GM23338 (cell line): ENCODE results near the gene DENND5B. TPM values are rescaled to one million over a fixed set of nuclear protein-coding genes. Genes with fewer than 3 reads are reported as not detected.

ENCODE experiments used
- ATAC-seq: fragments of 200-7000 bp; cut with Tn5 transposase; 3 replicates; pipeline ENCODE4 v1.9.1; 2020
- DNase-seq: peaks from one replicate; pipeline ENCODE4 v3.0.0-alpha.2; 2015; ENCODE audit warnings: low spot score
- H2AFZ ChIP-seq: fragments of 200-600 bp; sonication (generic); 2 replicates; pipeline ENCODE4 v1.8.0; 2016; ENCODE audit warnings: antibody characterized with exemption, mild to moderate bottlenecking, moderate library complexity
- H3F3A ChIP-seq: fragments of 200-600 bp; sonication (generic); replicated peaks from 2 replicates; pipeline ENCODE4 v1.8.0; 2017; ENCODE audit warnings: antibody characterized with exemption, mixed run types, low read depth
- H3K27ac ChIP-seq: fragments of 200-600 bp; sonication (generic); 2 replicates; pipeline ENCODE4 v1.6.1; 2016; ENCODE audit warnings: low read depth
- H3K27me3 ChIP-seq: fragments of 200-600 bp; sonication (generic); 2 replicates; pipeline ENCODE4 v1.8.0; 2016; ENCODE audit warnings: mild to moderate bottlenecking, mixed run types, moderate library complexity; ENCODE audit not compliant: insufficient read depth
- H3K36me3 ChIP-seq: fragments of 200-600 bp; sonication (generic); 2 replicates; pipeline ENCODE4 v1.8.0; 2016; ENCODE audit warnings: mild to moderate bottlenecking; ENCODE audit not compliant: insufficient read depth
- H3K4me1 ChIP-seq: fragments of 200-600 bp; sonication (generic); 2 replicates; pipeline ENCODE4 v1.8.0; 2016; ENCODE audit warnings: mild to moderate bottlenecking, moderate library complexity; ENCODE audit not compliant: insufficient read depth
- H3K4me2 ChIP-seq: fragments of 200-600 bp; sonication (generic); 2 replicates; pipeline ENCODE4 v1.7.1; 2017; ENCODE audit warnings: mixed run types
- H3K4me3 ChIP-seq: fragments of 200-600 bp; sonication (generic); 2 replicates; pipeline ENCODE4 v1.6.1; 2016; ENCODE audit warnings: mixed run types
- H3K79me2 ChIP-seq: fragments of 200-600 bp; sonication (generic); replicated peaks from 2 replicates; pipeline ENCODE4 v1.8.0; 2017; ENCODE audit warnings: mild to moderate bottlenecking; ENCODE audit not compliant: insufficient read depth
- H3K9me2 ChIP-seq: fragments of 200-600 bp; sonication (generic); 2 replicates; pipeline ENCODE4 v1.8.0; 2017; ENCODE audit not compliant: insufficient read depth
- H4K20me1 ChIP-seq: fragments of 200-600 bp; sonication (generic); replicated peaks from 2 replicates; pipeline ENCODE4 v1.8.0; 2017; ENCODE audit warnings: mild to moderate bottlenecking; ENCODE audit not compliant: insufficient read depth
- H3K27ac Mint-ChIP-seq: 2 replicates; pipeline ENCODE4 v1.8.0; 2020; ENCODE audit warnings: inconsistent platforms, mild to moderate bottlenecking, moderate library complexity, mixed read lengths
- H3K27me3 Mint-ChIP-seq: 3 replicates; pipeline ENCODE4 v1.8.0; 2022; ENCODE audit warnings: low read depth, mild to moderate bottlenecking, moderate library complexity, mixed read lengths, inconsistent platforms; ENCODE audit not compliant: insufficient read depth, poor library complexity
- H3K36me3 Mint-ChIP-seq: 3 replicates; pipeline ENCODE4 v1.8.0; 2021; ENCODE audit warnings: low read depth, mild to moderate bottlenecking, inconsistent platforms, moderate library complexity, mixed read lengths
- H3K4me1 Mint-ChIP-seq: 3 replicates; pipeline ENCODE4 v1.8.0; 2020; ENCODE audit warnings: mild to moderate bottlenecking, inconsistent platforms, mixed read lengths
- H3K4me3 Mint-ChIP-seq: 3 replicates; pipeline ENCODE4 v1.8.0; 2021; ENCODE audit warnings: moderate library complexity, mild to moderate bottlenecking, inconsistent platforms, mixed read lengths
- H3K9me3 Mint-ChIP-seq: 3 replicates; pipeline ENCODE4 v1.8.0; 2020; ENCODE audit warnings: moderate library complexity, mild to moderate bottlenecking, inconsistent platforms, mixed read lengths
- CREB1 ChIP-seq: fragments of 250-450 bp; sonication (Bioruptor Pico); IDR thresholded peaks from 2 replicates; pipeline ENCODE4 v1.5.0; 2020; ENCODE audit warnings: low read depth, mild to moderate bottlenecking, moderate library complexity
- EZH2 ChIP-seq: fragments of 200-600 bp; sonication (generic); IDR thresholded peaks from one replicate; pipeline ENCODE4 v1.8.0; 2017; ENCODE audit warnings: antibody characterized with exemption, mild to moderate bottlenecking, low read depth; ENCODE audit not compliant: unreplicated experiment
- EZH2phosphoT487 ChIP-seq: fragments of 200-600 bp; sonication (generic); IDR thresholded peaks from one replicate; pipeline ENCODE4 v1.8.1; 2018; ENCODE audit warnings: antibody characterized with exemption; ENCODE audit not compliant: unreplicated experiment
- JUNB ChIP-seq: IDR thresholded peaks from one replicate; pipeline ENCODE4 v1.6.1; 2016; ENCODE audit warnings: antibody characterized with exemption; ENCODE audit not compliant: unreplicated experiment
- NANOG ChIP-seq: IDR thresholded peaks from 2 replicates; pipeline ENCODE4 v1.6.1; 2016; ENCODE audit warnings: antibody characterized with exemption, borderline replicate concordance
- POLR2AphosphoS5 ChIP-seq: IDR thresholded peaks from 2 replicates; pipeline ENCODE4 v1.6.1; 2016; ENCODE audit warnings: antibody characterized with exemption, low read depth
- STAT1 ChIP-seq: IDR thresholded peaks from one replicate; pipeline ENCODE4 v1.6.1; 2016; ENCODE audit warnings: antibody characterized with exemption; ENCODE audit not compliant: unreplicated experiment
- ZNF114 ChIP-seq: fragments of 250-450 bp; sonication (Bioruptor Pico); IDR thresholded peaks from 2 replicates; pipeline ENCODE4 v1.5.0; 2020; ENCODE audit warnings: mild to moderate bottlenecking, moderate library complexity
- ZNF331 ChIP-seq: fragments of 250-450 bp; sonication (Bioruptor Pico); IDR thresholded peaks from 2 replicates; pipeline ENCODE4 v1.5.0; 2020; ENCODE audit warnings: low read depth, mild to moderate bottlenecking, moderate library complexity
- polyA plus RNA-seq: library from polyadenylated mRNA; unstranded; fragments of >200 nt; fragmentation: Nextera tagmentation; extraction: Ambion mirVana; gene quantifications from 2 replicates; pipeline ENCODE4 v1.2.1, GENCODE V29; 2016
- total RNA-seq: library from RNA; depleted of rRNA; stranded (reverse); fragments of >200 nt; shearing (Covaris generic); gene quantifications from 2 replicates; pipeline ENCODE4 v1.2.3, GENCODE V29; 2014
- TF ChIP-seq, protein P1 (sequence below), 2 experiments: fragments of 200-600 bp in 1 of 2; sonication (generic) in 1 of 2; conservative IDR thresholded peaks; 2 replicates each; pipeline versions ENCODE4 v1.5.1 to v1.6.1; 2016 to 2017; ENCODE audit warnings: antibody characterized with exemption in 2 of 2, low read depth in 2 of 2, mild to moderate bottlenecking in 2 of 2, moderate library complexity in 1 of 2
- TF ChIP-seq, protein P2 (sequence below): fragments of 250-450 bp; sonication (Bioruptor Pico); IDR thresholded peaks from 2 replicates; pipeline ENCODE4 v1.5.0; 2020; ENCODE audit warnings: mild to moderate bottlenecking, moderate library complexity
- TF ChIP-seq, protein P3 (sequence below): IDR thresholded peaks from one replicate; pipeline ENCODE4 v1.6.1; 2018; ENCODE audit warnings: antibody characterized with exemption; ENCODE audit not compliant: unreplicated experiment

The DENND5B gene
- total and polyA plus RNA-seq, 2 experiments from 2014 or later, result 6.5 to 17.2 TPM

DNA sequence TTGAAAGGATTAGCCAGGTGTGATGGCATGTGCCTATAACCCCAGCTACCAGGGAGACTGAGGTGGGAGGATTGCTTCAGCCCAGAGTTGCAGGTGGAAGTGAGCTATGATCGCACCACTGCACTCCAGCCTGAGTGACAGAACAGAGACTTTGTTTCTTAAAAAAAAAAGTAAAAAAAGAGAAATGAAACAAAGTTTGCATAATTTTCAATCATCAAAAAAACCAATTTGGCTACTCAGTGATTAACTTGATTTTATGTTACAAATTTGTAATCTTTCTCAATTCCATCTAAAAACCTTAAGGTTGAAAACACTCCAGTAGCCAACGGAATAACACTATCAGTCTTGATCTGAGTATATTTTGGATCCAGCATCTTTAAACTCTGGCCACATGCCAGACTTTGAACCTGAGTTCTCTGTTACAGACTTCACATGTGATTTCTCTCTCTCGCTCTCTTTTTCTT lies 12.6 kb upstream of the DENND5B start (continued):
- TF ChIP-seq, protein P1, sequence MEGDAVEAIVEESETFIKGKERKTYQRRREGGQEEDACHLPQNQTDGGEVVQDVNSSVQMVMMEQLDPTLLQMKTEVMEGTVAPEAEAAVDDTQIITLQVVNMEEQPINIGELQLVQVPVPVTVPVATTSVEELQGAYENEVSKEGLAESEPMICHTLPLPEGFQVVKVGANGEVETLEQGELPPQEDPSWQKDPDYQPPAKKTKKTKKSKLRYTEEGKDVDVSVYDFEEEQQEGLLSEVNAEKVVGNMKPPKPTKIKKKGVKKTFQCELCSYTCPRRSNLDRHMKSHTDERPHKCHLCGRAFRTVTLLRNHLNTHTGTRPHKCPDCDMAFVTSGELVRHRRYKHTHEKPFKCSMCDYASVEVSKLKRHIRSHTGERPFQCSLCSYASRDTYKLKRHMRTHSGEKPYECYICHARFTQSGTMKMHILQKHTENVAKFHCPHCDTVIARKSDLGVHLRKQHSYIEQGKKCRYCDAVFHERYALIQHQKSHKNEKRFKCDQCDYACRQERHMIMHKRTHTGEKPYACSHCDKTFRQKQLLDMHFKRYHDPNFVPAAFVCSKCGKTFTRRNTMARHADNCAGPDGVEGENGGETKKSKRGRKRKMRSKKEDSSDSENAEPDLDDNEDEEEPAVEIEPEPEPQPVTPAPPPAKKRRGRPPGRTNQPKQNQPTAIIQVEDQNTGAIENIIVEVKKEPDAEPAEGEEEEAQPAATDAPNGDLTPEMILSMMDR (conservative IDR thresholded peaks at IDR 0.05; ENCODE audit: low read depth in 2 of 2), result no peak

DNA sequence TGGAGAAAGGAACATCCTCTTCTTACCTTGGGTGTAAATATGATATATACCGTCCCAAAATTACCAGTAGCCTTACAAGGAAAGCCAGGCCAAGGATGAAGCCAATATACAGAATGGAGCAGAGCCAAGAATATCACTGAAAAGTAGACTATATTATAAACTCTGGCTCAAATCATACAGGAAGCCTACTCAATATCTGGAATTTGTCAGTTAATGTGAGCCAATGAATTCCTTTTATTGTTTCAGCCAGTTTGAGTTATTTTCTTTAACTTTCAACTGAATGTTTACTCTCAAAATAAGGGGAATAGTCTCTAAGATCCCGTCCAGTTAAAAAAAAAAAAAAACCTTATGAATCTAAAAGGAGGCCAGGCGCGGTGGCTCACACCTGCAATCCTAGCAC lies 9.8 kb upstream of the DENND5B start:
- no peaks in the 10 kb centered on the region for H3K9me2 ChIP-seq
- H3K9me3 Mint-ChIP-seq, result no peaks in the 10 kb centered on the region
- no peaks in the 10 kb centered on the region for H3K36me3 Mint-ChIP-seq
- H3K4me1 ChIP-seq, result no peaks in the 10 kb centered on the region
- H3K4me3 Mint-ChIP-seq, result no peak overlapping the region
- no peaks in the 10 kb centered on the region; the same call in 2 of the 3 replicates for H3K4me1 Mint-ChIP-seq
- H3K27me3 Mint-ChIP-seq, result peaks cover 3% of the 10 kb centered on the region
- no peaks in the 10 kb centered on the region for H3F3A ChIP-seq
- no peak overlapping the region for H3K27ac Mint-ChIP-seq
- no peaks in the 10 kb centered on the region for H3K36me3 ChIP-seq
- no peaks in the 10 kb centered on the region for H3K79me2 ChIP-seq
- DNase-seq, result no peak
- no peak overlapping the region for H3K4me3 ChIP-seq
- H4K20me1 ChIP-seq, result no peaks in the 10 kb centered on the region
- no peak overlapping the region for H3K27ac ChIP-seq
- H2AFZ ChIP-seq, result no peak overlapping the region
- H3K4me2 ChIP-seq, result no peak overlapping the region
- H3K27me3 ChIP-seq, result no peaks in the 10 kb centered on the region
- no peak for ATAC-seq
- TF ChIP-seq STAT1, result no peak
- TF ChIP-seq, protein P1 (conservative IDR thresholded peaks at IDR 0.05; ENCODE audit: low read depth in 2 of 2), result no peak
- TF ChIP-seq EZH2, result no peak
- TF ChIP-seq, protein P2, sequence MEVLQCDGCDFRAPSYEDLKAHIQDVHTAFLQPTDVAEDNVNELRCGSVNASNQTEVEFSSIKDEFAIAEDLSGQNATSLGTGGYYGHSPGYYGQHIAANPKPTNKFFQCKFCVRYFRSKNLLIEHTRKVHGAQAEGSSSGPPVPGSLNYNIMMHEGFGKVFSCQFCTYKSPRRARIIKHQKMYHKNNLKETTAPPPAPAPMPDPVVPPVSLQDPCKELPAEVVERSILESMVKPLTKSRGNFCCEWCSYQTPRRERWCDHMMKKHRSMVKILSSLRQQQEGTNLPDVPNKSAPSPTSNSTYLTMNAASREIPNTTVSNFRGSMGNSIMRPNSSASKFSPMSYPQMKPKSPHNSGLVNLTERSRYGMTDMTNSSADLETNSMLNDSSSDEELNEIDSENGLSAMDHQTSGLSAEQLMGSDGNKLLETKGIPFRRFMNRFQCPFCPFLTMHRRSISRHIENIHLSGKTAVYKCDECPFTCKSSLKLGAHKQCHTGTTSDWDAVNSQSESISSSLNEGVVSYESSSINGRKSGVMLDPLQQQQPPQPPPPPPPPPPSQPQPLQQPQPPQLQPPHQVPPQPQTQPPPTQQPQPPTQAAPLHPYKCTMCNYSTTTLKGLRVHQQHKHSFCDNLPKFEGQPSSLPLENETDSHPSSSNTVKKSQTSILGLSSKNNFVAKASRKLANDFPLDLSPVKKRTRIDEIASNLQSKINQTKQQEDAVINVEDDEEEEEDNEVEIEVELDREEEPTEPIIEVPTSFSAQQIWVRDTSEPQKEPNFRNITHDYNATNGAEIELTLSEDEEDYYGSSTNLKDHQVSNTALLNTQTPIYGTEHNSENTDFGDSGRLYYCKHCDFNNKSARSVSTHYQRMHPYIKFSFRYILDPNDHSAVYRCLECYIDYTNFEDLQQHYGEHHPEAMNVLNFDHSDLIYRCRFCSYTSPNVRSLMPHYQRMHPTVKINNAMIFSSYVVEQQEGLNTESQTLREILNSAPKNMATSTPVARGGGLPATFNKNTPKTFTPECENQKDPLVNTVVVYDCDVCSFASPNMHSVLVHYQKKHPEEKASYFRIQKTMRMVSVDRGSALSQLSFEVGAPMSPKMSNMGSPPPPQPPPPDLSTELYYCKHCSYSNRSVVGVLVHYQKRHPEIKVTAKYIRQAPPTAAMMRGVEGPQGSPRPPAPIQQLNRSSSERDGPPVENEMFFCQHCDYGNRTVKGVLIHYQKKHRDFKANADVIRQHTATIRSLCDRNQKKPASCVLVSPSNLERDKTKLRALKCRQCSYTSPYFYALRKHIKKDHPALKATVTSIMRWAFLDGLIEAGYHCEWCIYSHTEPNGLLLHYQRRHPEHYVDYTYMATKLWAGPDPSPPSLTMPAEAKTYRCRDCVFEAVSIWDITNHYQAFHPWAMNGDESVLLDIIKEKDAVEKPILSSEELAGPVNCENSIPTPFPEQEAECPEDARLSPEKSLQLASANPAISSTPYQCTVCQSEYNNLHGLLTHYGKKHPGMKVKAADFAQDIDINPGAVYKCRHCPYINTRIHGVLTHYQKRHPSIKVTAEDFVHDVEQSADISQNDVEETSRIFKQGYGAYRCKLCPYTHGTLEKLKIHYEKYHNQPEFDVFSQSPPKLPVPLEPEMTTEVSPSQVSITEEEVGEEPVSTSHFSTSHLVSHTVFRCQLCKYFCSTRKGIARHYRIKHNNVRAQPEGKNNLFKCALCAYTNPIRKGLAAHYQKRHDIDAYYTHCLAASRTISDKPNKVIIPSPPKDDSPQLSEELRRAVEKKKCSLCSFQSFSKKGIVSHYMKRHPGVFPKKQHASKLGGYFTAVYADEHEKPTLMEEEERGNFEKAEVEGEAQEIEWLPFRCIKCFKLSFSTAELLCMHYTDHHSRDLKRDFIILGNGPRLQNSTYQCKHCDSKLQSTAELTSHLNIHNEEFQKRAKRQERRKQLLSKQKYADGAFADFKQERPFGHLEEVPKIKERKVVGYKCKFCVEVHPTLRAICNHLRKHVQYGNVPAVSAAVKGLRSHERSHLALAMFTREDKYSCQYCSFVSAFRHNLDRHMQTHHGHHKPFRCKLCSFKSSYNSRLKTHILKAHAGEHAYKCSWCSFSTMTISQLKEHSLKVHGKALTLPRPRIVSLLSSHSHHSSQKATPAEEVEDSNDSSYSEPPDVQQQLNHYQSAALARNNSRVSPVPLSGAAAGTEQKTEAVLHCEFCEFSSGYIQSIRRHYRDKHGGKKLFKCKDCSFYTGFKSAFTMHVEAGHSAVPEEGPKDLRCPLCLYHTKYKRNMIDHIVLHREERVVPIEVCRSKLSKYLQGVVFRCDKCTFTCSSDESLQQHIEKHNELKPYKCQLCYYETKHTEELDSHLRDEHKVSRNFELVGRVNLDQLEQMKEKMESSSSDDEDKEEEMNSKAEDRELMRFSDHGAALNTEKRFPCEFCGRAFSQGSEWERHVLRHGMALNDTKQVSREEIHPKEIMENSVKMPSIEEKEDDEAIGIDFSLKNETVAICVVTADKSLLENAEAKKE (CRISPR knock-in tag), result no peak
- TF ChIP-seq, protein P3, sequence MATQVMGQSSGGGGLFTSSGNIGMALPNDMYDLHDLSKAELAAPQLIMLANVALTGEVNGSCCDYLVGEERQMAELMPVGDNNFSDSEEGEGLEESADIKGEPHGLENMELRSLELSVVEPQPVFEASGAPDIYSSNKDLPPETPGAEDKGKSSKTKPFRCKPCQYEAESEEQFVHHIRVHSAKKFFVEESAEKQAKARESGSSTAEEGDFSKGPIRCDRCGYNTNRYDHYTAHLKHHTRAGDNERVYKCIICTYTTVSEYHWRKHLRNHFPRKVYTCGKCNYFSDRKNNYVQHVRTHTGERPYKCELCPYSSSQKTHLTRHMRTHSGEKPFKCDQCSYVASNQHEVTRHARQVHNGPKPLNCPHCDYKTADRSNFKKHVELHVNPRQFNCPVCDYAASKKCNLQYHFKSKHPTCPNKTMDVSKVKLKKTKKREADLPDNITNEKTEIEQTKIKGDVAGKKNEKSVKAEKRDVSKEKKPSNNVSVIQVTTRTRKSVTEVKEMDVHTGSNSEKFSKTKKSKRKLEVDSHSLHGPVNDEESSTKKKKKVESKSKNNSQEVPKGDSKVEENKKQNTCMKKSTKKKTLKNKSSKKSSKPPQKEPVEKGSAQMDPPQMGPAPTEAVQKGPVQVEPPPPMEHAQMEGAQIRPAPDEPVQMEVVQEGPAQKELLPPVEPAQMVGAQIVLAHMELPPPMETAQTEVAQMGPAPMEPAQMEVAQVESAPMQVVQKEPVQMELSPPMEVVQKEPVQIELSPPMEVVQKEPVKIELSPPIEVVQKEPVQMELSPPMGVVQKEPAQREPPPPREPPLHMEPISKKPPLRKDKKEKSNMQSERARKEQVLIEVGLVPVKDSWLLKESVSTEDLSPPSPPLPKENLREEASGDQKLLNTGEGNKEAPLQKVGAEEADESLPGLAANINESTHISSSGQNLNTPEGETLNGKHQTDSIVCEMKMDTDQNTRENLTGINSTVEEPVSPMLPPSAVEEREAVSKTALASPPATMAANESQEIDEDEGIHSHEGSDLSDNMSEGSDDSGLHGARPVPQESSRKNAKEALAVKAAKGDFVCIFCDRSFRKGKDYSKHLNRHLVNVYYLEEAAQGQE, result no peak
- no peak for TF ChIP-seq CREB1 (CRISPR knock-in tag)
- no peak for TF ChIP-seq NANOG
- no peak for TF ChIP-seq POLR2AphosphoS5
- TF ChIP-seq ZNF114 (CRISPR knock-in tag), result no peak
- TF ChIP-seq JUNB, result no peak
- no peak for TF ChIP-seq ZNF331 (CRISPR knock-in tag)
- TF ChIP-seq EZH2phosphoT487, result no peak
